NT2/D1 (cell line): ENCODE measurements around the gene CD34.

Experiments
- DNase-seq: peaks from one replicate; pipeline ENCODE4 v3.0.0-alpha.2; 2011; ENCODE audit warnings: low read depth, low spot score
- H3K27me3 ChIP-seq: 2 replicates; pipeline ENCODE4 v1.6.0; 2011; ENCODE audit warnings: mild to moderate bottlenecking; ENCODE audit not compliant: insufficient read length, insufficient read depth
- H3K36me3 ChIP-seq: 2 replicates; pipeline ENCODE4 v1.6.1; 2011; ENCODE audit warnings: mild to moderate bottlenecking, low read length, mixed read lengths; ENCODE audit not compliant: insufficient read depth, insufficient read length
- H3K4me1 ChIP-seq: 2 replicates; pipeline ENCODE4 v1.5.1; 2011; ENCODE audit not compliant: insufficient read depth, insufficient read length
- H3K4me3 ChIP-seq: 2 replicates; pipeline ENCODE4 v1.5.1; 2011; ENCODE audit warnings: low read depth; ENCODE audit not compliant: insufficient read length
- H3K9ac ChIP-seq: 2 replicates; pipeline ENCODE4 v1.6.0; 2011; ENCODE audit warnings: low read depth; ENCODE audit not compliant: insufficient read length
- H3K9me3 ChIP-seq: 2 replicates; pipeline ENCODE4 v1.5.1; 2011; ENCODE audit warnings: mild to moderate bottlenecking, low read length; ENCODE audit not compliant: insufficient read depth
- SUZ12 ChIP-seq: IDR thresholded peaks from 2 replicates; pipeline ENCODE4 v1.6.1; 2011; ENCODE audit not compliant: insufficient read length, insufficient read depth; ENCODE audit errors: extremely low read depth
- YY1 ChIP-seq: IDR thresholded peaks from 2 replicates; pipeline ENCODE4 v1.6.1; 2011; ENCODE audit not compliant: insufficient read length, insufficient read depth
- ZNF274 ChIP-seq: IDR thresholded peaks from 2 replicates; pipeline ENCODE4 v1.6.1; 2011; ENCODE audit warnings: mild to moderate bottlenecking, low read depth, low read length

Gene CD34

GRCh38 chr1:207840380-207840779, 70.5 kb downstream of the CD34 start:
- Histone ChIP-seq H3K4me1 (no peaks in the 10 kb centered on the region), H3K27me3 (no peaks in the 10 kb centered on the region), H3K9me3 (no peaks in the 10 kb centered on the region), H3K4me3 (no peak overlapping the region), H3K9ac (no peak overlapping the region), H3K36me3 (no peaks in the 10 kb centered on the region)
- TF ChIP-seq SUZ12 (no peak), ZNF274 (no peak), YY1 (no peak)
- no peak for DNase-seq

GRCh38 chr1:207839083-207839413, 71.9 kb downstream of the CD34 start:
- DNase-seq: no peak
- no peaks in the 10 kb centered on the region for H3K27me3 ChIP-seq
- no peak overlapping the region for H3K4me3 ChIP-seq
- H3K4me1 ChIP-seq: no peaks in the 10 kb centered on the region
- no peaks in the 10 kb centered on the region for H3K9me3 ChIP-seq
- TF ChIP-seq SUZ12 (no peak), ZNF274 (no peak), YY1 (no peak)
- H3K36me3 ChIP-seq: no peaks in the 10 kb centered on the region
- H3K9ac ChIP-seq: no peak overlapping the region

- Histone ChIP-seq H3K9ac (no peak overlapping the region), H3K9me3 (no peaks in the 10 kb centered on the region), H3K27me3 (no peaks in the 10 kb centered on the region), H3K4me3 (no peak overlapping the region), H3K36me3 (no peaks in the 10 kb centered on the region), H3K4me1 (no peaks in the 10 kb centered on the region)
- no peak for DNase-seq
- no peak for TF ChIP-seq ZNF274
- no peak for TF ChIP-seq SUZ12
- no peak for TF ChIP-seq YY1
These were observed 72.5 kb downstream of the CD34 start for GRCh38 chr1:207838156-207839082.

- H3K9me3 ChIP-seq: no peaks in the 10 kb centered on the region
- H3K4me1 ChIP-seq: no peaks in the 10 kb centered on the region
- no peaks in the 10 kb centered on the region for H3K36me3 ChIP-seq
- H3K27me3 ChIP-seq: no peaks in the 10 kb centered on the region
- H3K9ac ChIP-seq: no peak overlapping the region
- no peak for DNase-seq
- TF ChIP-seq ZNF274 (no peak), SUZ12 (no peak), YY1 (no peak)
- H3K4me3 ChIP-seq: no peak overlapping the region
These were observed 73.3 kb downstream of the CD34 start for GRCh38 chr1:207837673-207838072.

GRCh38 chr1:207836591-207837347, 74.2 kb downstream of the CD34 start:
- H3K4me3 ChIP-seq: no peak overlapping the region
- H3K4me1 ChIP-seq: no peaks in the 10 kb centered on the region
- TF ChIP-seq ZNF274 (no peak), SUZ12 (no peak), YY1 (no peak)
- no peaks in the 10 kb centered on the region for H3K27me3 ChIP-seq
- H3K36me3 ChIP-seq: no peaks in the 10 kb centered on the region
- H3K9ac ChIP-seq: no peak overlapping the region
- no peaks in the 10 kb centered on the region for H3K9me3 ChIP-seq
- DNase-seq: no peak

DNA sequence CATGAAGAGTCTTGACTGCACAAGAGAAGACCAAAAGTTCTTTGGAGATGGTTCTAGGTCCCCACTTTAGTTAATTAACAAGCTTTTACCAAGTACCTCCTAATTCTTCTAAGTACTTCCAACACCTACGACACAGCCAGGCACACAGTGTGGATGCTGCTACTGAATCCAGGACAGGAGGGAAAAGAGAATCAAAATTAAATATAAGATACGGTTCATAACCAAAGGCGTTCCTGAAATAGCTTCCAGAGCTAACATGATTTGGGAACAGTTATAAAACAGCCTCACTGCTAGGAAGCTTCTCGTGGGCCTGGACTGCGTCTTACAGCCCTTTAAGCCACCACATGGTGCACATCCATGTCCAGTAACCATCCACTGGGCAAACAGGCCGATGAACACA, 75.0 kb downstream of the CD34 start:
- H3K9ac ChIP-seq: no peak overlapping the region
- no peaks in the 10 kb centered on the region for H3K27me3 ChIP-seq
- TF ChIP-seq SUZ12: no peak
- TF ChIP-seq ZNF274: no peak
- no peak for TF ChIP-seq YY1
- H3K9me3 ChIP-seq: no peaks in the 10 kb centered on the region
- H3K4me3 ChIP-seq: no peak overlapping the region
- no peaks in the 10 kb centered on the region for H3K4me1 ChIP-seq
- DNase-seq: no peak
- no peaks in the 10 kb centered on the region for H3K36me3 ChIP-seq

DNA sequence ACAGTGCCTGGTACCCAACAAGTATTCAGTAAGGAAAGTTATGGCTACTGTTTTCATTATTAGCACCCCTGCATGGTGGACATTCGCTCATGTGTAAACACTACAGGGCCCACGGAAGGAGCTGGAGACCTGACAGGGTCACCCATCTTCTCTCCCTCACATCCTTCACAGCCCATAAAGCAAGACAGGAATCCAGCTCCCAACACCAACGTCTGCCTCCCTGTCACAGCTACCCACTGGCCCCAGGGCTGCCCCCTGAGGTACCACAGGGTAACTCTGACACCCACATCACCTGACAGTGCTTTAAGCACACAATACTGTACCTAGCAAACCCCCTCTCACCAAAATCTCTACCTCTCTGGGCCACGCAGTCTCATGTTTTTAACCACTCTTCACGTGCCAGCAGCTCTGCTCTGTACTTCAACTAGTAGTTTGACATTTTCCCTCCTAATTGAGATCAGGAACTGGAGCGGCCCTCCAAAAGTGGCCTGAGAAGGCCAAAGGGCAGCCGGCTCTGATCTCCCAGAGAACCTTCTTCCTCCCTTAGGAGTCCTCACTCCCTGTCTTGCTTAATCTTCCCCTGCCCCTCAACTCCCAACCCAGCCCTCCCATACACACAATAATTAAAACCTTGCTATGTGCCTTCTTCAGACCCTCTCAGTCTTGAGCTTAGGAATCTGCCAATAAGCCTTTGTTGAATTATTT, 76.8 kb downstream of the CD34 start:
- Histone ChIP-seq H3K36me3 (no peaks in the 10 kb centered on the region), H3K4me1 (no peaks in the 10 kb centered on the region), H3K9ac (no peak overlapping the region), H3K4me3 (no peak overlapping the region), H3K27me3 (no peaks in the 10 kb centered on the region), H3K9me3 (no peaks in the 10 kb centered on the region)
- DNase-seq: no peak
- TF ChIP-seq SUZ12 (no peak), ZNF274 (no peak), YY1 (no peak)
